IPS DF 6.9 (cell line): Measurements from ENCODE around the gene HECTD3.

Source experiments
- DNase-seq: peaks from one replicate; pipeline ENCODE4 v3.0.0-alpha.2; 2013; ENCODE audit warnings: low read depth, low spot score
- H3K27ac ChIP-seq: one replicate; pipeline ENCODE4 v1.5.1; 2013; ENCODE audit warnings: low read length, control low read depth
- H3K27me3 ChIP-seq: 2 replicates; pipeline ENCODE4 v1.6.1; 2013; ENCODE audit warnings: mild to moderate bottlenecking, low read length; ENCODE audit not compliant: control insufficient read depth, insufficient read depth
- H3K36me3 ChIP-seq: 2 replicates; pipeline ENCODE4 v1.6.1; 2013; ENCODE audit warnings: low read length; ENCODE audit not compliant: control insufficient read depth, insufficient read depth
- H3K4me1 ChIP-seq: 2 replicates; pipeline ENCODE4 v1.6.1; 2013; ENCODE audit warnings: low read length; ENCODE audit not compliant: control insufficient read depth, insufficient read depth
- H3K4me3 ChIP-seq: 2 replicates; pipeline ENCODE4 v1.5.1; 2013; ENCODE audit warnings: mild to moderate bottlenecking, low read length
- H3K9me3 ChIP-seq: 2 replicates; pipeline ENCODE4 v1.6.1; 2013; ENCODE audit warnings: low read length, inconsistent platforms; ENCODE audit not compliant: control insufficient read depth, insufficient read depth
- WGBS: extraction: QIAGEN DNeasy Blood & Tissue Kit; methylation state at CpG from one replicate; pipeline ENCODE4 v1.1.7; 2013; ENCODE audit warnings: mixed read lengths, missing lambda C conversion rate; ENCODE audit not compliant: insufficient read length, insufficient coverage; 5-methylcytosine and 5-hydroxymethylcytosine counted together

Gene HECTD3

GRCh38 chr1:45014321-45015028 is 3.4 kb upstream of the HECTD3 start:
- Histone ChIP-seq H3K4me3 (no peak overlapping the region), H3K27me3 (no peaks in the 10 kb centered on the region), H3K9me3 (no peaks in the 10 kb centered on the region), H3K4me1 (peaks cover 7% of the 10 kb centered on the region; the same call in 1 of the 2 replicates), H3K36me3 (peaks cover 2% of the 10 kb centered on the region; the same call in 1 of the 2 replicates), H3K27ac (no peak overlapping the region)
- no peak for DNase-seq
- WGBS = no CpG with 5 or more reads among the region's 6 CpGs

- no peak for DNase-seq
- H3K27ac ChIP-seq = no peak overlapping the region
- no CpG with 5 or more reads among the region's 12 CpGs for WGBS
- peaks cover 7% of the 10 kb centered on the region; the same call in 1 of the 2 replicates for H3K4me1 ChIP-seq
- peaks cover 2% of the 10 kb centered on the region; the same call in 1 of the 2 replicates for H3K36me3 ChIP-seq
- no peaks in the 10 kb centered on the region for H3K27me3 ChIP-seq
- H3K9me3 ChIP-seq = no peaks in the 10 kb centered on the region
- no peak overlapping the region for H3K4me3 ChIP-seq
Measured at GRCh38 chr1:45013551-45014209, 2.6 kb upstream of the HECTD3 start.

- H3K27ac ChIP-seq = no peak overlapping the region
- no peaks in the 10 kb centered on the region for H3K9me3 ChIP-seq
- WGBS = no CpG with 5 or more reads among the region's 21 CpGs
- DNase-seq = no peak
- peaks cover 7% of the 10 kb centered on the region; the same call in 1 of the 2 replicates for H3K4me1 ChIP-seq
- H3K4me3 ChIP-seq = peak overlapping the region; percentile 53; the same call in 1 of the 2 replicates
- H3K36me3 ChIP-seq = peaks cover 2% of the 10 kb centered on the region; the same call in 1 of the 2 replicates
- H3K27me3 ChIP-seq = no peaks in the 10 kb centered on the region
Measured at GRCh38 chr1:45012639-45013278, 1.6 kb upstream of the HECTD3 start.

GRCh38 chr1:45011837-45012638 is 914 bp upstream of the HECTD3 start, which contains the start of gene UROD:
Gene UROD, plus strand, starts transcription at chr1:45012254. Its CDS starts 12 bp downstream, at chr1:45012266.
- Histone ChIP-seq H3K9me3 (no peaks in the 10 kb centered on the region), H3K36me3 (peaks cover 2% of the 10 kb centered on the region; the same call in 1 of the 2 replicates), H3K4me1 (peaks cover 7% of the 10 kb centered on the region; the same call in 1 of the 2 replicates), H3K27me3 (no peaks in the 10 kb centered on the region), H3K27ac (no peak within 1 kb of the TSS), H3K4me3 (peak within 1 kb of the TSS; percentile 91)
- peak; percentile 94 for DNase-seq
- WGBS = no CpG with 5 or more reads among the region's 21 CpGs

GRCh38 chr1:45009956-45010854 is 919 bp downstream of the HECTD3 start:
- WGBS = no CpG with 5 or more reads among the region's 41 CpGs
- H3K27ac ChIP-seq = no peak overlapping the region
- no peaks in the 10 kb centered on the region for H3K9me3 ChIP-seq
- no peak for DNase-seq
- H3K27me3 ChIP-seq = no peaks in the 10 kb centered on the region
- H3K36me3 ChIP-seq = peaks cover 8% of the 10 kb centered on the region; the same call in 1 of the 2 replicates
- H3K4me1 ChIP-seq = peaks cover 7% of the 10 kb centered on the region; the same call in 1 of the 2 replicates
- peak overlapping the region; percentile 91 for H3K4me3 ChIP-seq

GRCh38 chr1:45009296-45009865 is 1.7 kb downstream of the HECTD3 start:
- Histone ChIP-seq H3K4me1 (peaks cover 7% of the 10 kb centered on the region; the same call in 1 of the 2 replicates), H3K9me3 (no peaks in the 10 kb centered on the region), H3K36me3 (peaks cover 8% of the 10 kb centered on the region; the same call in 1 of the 2 replicates), H3K27ac (no peak overlapping the region), H3K4me3 (no peak overlapping the region), H3K27me3 (no peaks in the 10 kb centered on the region)
- DNase-seq = no peak
- no CpG with 5 or more reads among the region's 11 CpGs for WGBS

- no CpG with 5 or more reads among the region's 12 CpGs for WGBS
- Histone ChIP-seq H3K9me3 (no peaks in the 10 kb centered on the region), H3K27me3 (no peaks in the 10 kb centered on the region), H3K27ac (no peak overlapping the region), H3K36me3 (peaks cover 8% of the 10 kb centered on the region), H3K4me1 (peaks cover 7% of the 10 kb centered on the region; the same call in 1 of the 2 replicates), H3K4me3 (no peak overlapping the region)
- no peak for DNase-seq
Measured at GRCh38 chr1:45008516-45008915, 2.6 kb downstream of the HECTD3 start.

GRCh38 chr1:45008076-45008475 is 3.0 kb downstream of the HECTD3 start:
- Histone ChIP-seq H3K27ac (no peak overlapping the region), H3K36me3 (peaks cover 10% of the 10 kb centered on the region), H3K27me3 (no peaks in the 10 kb centered on the region), H3K4me3 (no peak overlapping the region), H3K4me1 (peaks cover 7% of the 10 kb centered on the region; the same call in 1 of the 2 replicates), H3K9me3 (no peaks in the 10 kb centered on the region)
- WGBS = no CpG with 5 or more reads among the region's 3 CpGs
- DNase-seq = no peak

GRCh38 chr1:45007311-45007710 is 3.8 kb downstream of the HECTD3 start:
- peaks cover 7% of the 10 kb centered on the region; the same call in 1 of the 2 replicates for H3K4me1 ChIP-seq
- DNase-seq = no peak
- H3K4me3 ChIP-seq = no peak overlapping the region
- no peak overlapping the region for H3K27ac ChIP-seq
- no CpG with 5 or more reads among the region's 11 CpGs for WGBS
- peaks cover 16% of the 10 kb centered on the region for H3K36me3 ChIP-seq
- no peaks in the 10 kb centered on the region for H3K27me3 ChIP-seq
- no peaks in the 10 kb centered on the region for H3K9me3 ChIP-seq
